ENCODE results near the gene WEE2. TPM values are rescaled to one million over a fixed set of nuclear protein-coding genes. Genes with fewer than 3 reads are reported as not detected.

The WEE2 gene
- total RNA-seq, 1 experiment from 2014 or later, result not detected

- TF ChIP-seq ZBTB33 (IDR thresholded peaks at IDR 0.05; ENCODE audit: extremely low read depth, insufficient replicate concordance, low read length), result no peak
- TF ChIP-seq ZFX (IDR thresholded peaks at IDR 0.05), result no peak
- no peak for TF ChIP-seq TCF7L2 (IDR thresholded peaks at IDR 0.05; ENCODE audit: borderline replicate concordance, extremely low read depth, insufficient read depth, insufficient read length)
- no peak for TF ChIP-seq FOSL1 (IDR thresholded peaks at IDR 0.05; ENCODE audit: low read depth)
Observed at GRCh38 chr7:141691961-141692360, 16.2 kb upstream of the WEE2 start (continued).

- intact Hi-C loops (cut with micrococcal nuclease), result no loop called here
- Histone ChIP-seq H2AFZ (ENCODE audit: low read depth, low read length, poor library complexity, severe bottlenecking) (no peak overlapping the region), H3K27me3 (ENCODE audit: insufficient read depth, low read length) (no peaks in the 10 kb centered on the region), H4K20me1 (ENCODE audit: insufficient read depth) (no peaks in the 10 kb centered on the region), H3K4me1 (ENCODE audit: control insufficient read depth in 1 of 2, insufficient read depth in 2 of 2, low read length in 2 of 2) (peaks cover 0 to 4% of the 10 kb centered on the region in 2 experiments; a peak in 1 of 4 replicates), H3K9ac (ENCODE audit: low read length) (no peak overlapping the region), H3K4me3 (replicated peaks in 1 of 2; ENCODE audit: low read depth in 1 of 2, low read length in 2 of 2) (no peak overlapping the region), H3K9me2 (ENCODE audit: insufficient read depth) (no peaks in the 10 kb centered on the region), H3K4me2 (ENCODE audit: low read length) (no peak overlapping the region), H3K9me3 (ENCODE audit: control insufficient read depth in 1 of 2, insufficient read depth in 1 of 2, low read depth in 1 of 2, low read length in 2 of 2) (no peaks in the 10 kb centered on the region), H3K27ac (ENCODE audit: low read depth, low read length) (no peak overlapping the region), H3K36me3 (ENCODE audit: control insufficient read depth in 1 of 2, insufficient read depth in 2 of 2, low read length in 2 of 2) (no peaks in the 10 kb centered on the region), H3K79me2 (ENCODE audit: insufficient read depth, low read length) (0 out of 2 replicates have a peak, but pooled peaks cover 3% of the 10 kb centered on the region)
- ATAC-seq (no peak), DNase-seq (ENCODE audit: low read depth, low spot score) (no peak)
- CTCF ChIA-PET, result no interaction called here
- POLR2A ChIA-PET, result no interaction called here
- RAD21 ChIA-PET (ENCODE audit: low non-redundant PET in 1 of 2, low total read pairs in 2 of 2, uncharacterized antibody in 2 of 2, unreplicated experiment in 2 of 2), result no interaction called here
- no TSS peak for BruUV-seq (replicated peaks)
- TF ChIP-seq SP1 (IDR thresholded peaks at IDR 0.05; ENCODE audit: low read depth) (no peak), REST (IDR thresholded peaks at IDR 0.05; ENCODE audit: low read depth) (no peak), YY1 (IDR thresholded peaks at IDR 0.05; ENCODE audit: extremely low read depth, insufficient replicate concordance, low read depth, low read length) (no peak), CBX3 (IDR thresholded peaks at IDR 0.05; ENCODE audit: low read depth) (no peak), EZH2 (IDR thresholded peaks at IDR 0.05) (no peak), POLR2A (IDR thresholded peaks at IDR 0.05; ENCODE audit: borderline replicate concordance, extremely low read depth, insufficient read depth, insufficient read length) (no peak), EGR1 (IDR thresholded peaks at IDR 0.05; ENCODE audit: low read depth) (no peak), ZNF274 (IDR thresholded peaks at IDR 0.05; ENCODE audit: low read depth, low read length) (no peak), JUND (IDR thresholded peaks at IDR 0.05) (no peak), SRF (IDR thresholded peaks at IDR 0.05; ENCODE audit: low read depth) (no peak), CTCF (IDR thresholded peaks at IDR 0.05 in 2 of 3, conservative IDR thresholded peaks at IDR 0.05 in 1 of 3; ENCODE audit: borderline replicate concordance in 1 of 3, insufficient read depth in 1 of 3, low read depth in 2 of 3, low read length in 2 of 3) (no peak), ZFX (IDR thresholded peaks at IDR 0.05) (no peak), POLR2AphosphoS5 (IDR thresholded peaks at IDR 0.05; ENCODE audit: low read depth, low read length) (no peak), MAX (IDR thresholded peaks at IDR 0.05) (no peak), ELF1 (IDR thresholded peaks at IDR 0.05; ENCODE audit: borderline replicate concordance, low read depth) (no peak), CEBPB (IDR thresholded peaks at IDR 0.05; ENCODE audit: low read depth) (no peak), ATF3 (IDR thresholded peaks at IDR 0.05) (no peak)
Observed at GRCh38 chr7:141693082-141693481, 15.1 kb upstream of the WEE2 start.
